NK-92 (cell line): ENCODE measurements around the gene ARGLU1.

Experiments
- DNase-seq: peaks from one replicate; lab custom pipeline; 2025; ENCODE audit not compliant: unreplicated experiment; lab: John Stamatoyannopoulos, UW

Gene ARGLU1

DNA sequence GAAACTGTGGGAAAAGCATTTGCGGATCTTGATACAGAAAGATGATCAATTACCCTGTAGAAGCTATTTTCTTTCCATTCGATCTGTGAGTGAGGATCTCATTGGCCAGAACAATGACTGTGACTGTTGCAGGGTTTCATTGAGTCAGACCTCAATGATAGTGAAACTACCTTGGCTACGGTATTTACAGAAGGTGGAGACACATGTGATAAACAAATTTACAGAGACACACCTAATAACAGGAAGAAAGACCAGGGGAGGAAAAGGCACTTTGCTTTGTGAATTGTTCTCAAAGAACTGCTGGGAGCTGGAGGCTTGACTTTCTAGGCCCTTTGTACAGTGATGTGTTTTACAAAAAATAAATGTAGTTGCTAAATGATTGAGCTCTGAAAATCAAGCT lies 19.9 kb upstream of the ARGLU1 start:
- DNase-seq: no peak

GRCh38 chr13:106586648-106587166 lies 18.8 kb upstream of the ARGLU1 start:
- DNase-seq: no peak

GRCh38 chr13:106581225-106581624 lies 13.3 kb upstream of the ARGLU1 start:
- no peak for DNase-seq

DNA sequence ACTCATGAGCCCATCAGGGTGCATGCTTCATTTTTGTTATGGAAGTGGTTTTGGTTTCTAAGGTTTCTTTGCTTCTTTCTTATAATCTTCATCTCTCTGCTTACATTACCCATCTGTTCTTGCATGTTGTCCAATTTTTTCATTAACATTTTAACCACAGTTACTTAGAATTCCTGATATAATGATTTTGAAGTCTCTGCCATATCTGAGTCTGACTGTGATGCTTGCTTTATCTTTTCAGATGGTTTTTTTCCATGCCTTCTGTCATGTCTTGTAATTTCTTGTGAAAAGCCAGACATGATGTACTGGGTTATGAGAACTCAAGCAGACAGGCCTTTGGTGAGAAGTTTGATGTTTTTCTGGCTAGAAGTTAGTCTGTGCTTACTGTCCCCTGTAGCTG lies 8.0 kb upstream of the ARGLU1 start:
- no peak for DNase-seq

- DNase-seq: no peak
Measured at GRCh38 chr13:106573868-106574267, 5.9 kb upstream of the ARGLU1 start.

- DNase-seq: no peak
Measured at GRCh38 chr13:106573284-106573846, 5.4 kb upstream of the ARGLU1 start.

DNA sequence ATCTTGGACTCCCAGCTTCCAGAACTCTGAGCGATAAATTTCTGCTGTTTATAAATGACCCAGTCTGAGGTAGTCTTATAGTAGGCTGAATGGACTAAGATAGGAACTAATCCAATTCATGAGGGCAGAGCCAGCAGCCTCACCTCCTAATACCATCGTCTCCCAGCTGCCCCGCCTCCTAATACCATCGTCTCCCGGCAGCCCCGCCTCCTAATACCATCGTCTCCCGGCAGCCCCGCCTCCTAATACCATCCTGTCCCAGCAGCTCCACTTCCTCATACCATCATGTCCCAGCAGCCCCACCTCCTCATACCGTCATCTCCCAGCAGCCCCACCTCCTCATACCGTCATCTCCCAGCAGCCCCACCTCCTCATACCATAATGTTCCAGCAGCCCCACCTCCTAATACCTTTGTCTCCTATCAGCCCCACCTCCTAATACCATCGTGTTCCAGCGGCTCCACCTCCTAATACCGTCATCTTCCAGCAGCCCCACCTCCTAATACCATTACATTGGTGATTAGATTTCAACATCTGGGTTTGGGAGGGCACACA lies 2.4 kb upstream of the ARGLU1 start:
- DNase-seq: no peak

- DNase-seq: no peak
Measured at GRCh38 chr13:106569233-106570095, 1.5 kb upstream of the ARGLU1 start.

- no peak for DNase-seq
Measured at GRCh38 chr13:106568299-106569003, 514 bp upstream of the ARGLU1 start.

- DNase-seq: no peak
Measured at GRCh38 chr13:106566641-106567473, 1.1 kb downstream of the ARGLU1 start.

GRCh38 chr13:106565127-106565775 lies 2.7 kb downstream of the ARGLU1 start:
- DNase-seq: no peak

GRCh38 chr13:106562301-106562700 lies 5.6 kb downstream of the ARGLU1 start:
- DNase-seq: no peak

GRCh38 chr13:106561551-106562170 lies 6.3 kb downstream of the ARGLU1 start:
- DNase-seq: no peak

DNA sequence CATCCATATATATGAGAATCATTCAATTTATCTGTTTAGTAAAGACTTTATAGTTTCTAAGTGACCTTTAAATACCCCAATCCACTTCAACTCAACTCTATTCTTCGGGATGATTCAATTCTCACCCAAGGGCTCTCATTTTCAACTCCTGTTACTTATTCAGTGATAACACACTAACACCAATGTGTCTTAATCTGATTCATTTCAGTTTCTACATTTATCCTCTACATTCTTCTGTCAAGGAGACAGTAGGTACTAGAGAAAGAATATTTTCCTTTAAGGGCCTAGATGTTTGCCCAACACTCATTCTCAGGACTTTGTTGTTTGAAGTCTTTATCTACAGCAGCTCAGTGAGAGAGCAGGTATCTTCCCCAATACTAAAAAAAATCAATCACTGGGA lies 7.1 kb downstream of the ARGLU1 start:
- no peak for DNase-seq

- DNase-seq: no peak
Measured at GRCh38 chr13:106558527-106558926, 9.4 kb downstream of the ARGLU1 start.

DNA sequence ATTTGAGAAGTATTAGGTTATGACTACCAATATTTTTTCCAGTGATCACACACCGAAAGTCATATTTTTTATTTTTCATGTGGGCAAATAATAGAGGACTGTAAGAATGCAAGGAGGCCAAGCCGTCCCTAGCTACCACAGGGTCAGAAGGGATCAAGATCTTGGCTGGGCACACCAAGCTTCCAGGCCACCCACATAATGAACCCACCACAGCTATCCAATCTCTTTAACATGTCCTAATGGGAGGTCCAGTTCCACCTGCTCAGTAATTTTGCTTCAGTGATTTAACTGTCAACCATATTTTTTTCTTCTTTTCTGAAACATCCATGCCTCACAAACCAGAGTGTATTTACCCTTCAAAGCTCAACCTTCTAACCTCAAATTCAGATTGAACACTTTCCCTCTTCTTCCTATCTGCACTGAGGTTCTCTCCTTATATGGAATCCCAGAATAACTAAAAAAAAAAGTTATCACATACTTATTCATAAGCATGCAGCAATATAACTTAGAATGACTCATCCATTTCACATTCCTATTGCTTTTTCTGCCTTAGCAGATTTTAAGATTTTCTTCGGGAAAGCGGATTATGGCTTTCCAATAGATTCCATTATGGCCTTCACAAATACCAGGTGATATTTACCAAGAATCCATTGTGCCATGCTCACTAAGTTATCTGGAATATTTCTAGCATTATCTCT lies 12.2 kb downstream of the ARGLU1 start:
- no peak for DNase-seq

- DNase-seq: no peak
Measured at GRCh38 chr13:106551751-106552150, 16.2 kb downstream of the ARGLU1 start.

DNA sequence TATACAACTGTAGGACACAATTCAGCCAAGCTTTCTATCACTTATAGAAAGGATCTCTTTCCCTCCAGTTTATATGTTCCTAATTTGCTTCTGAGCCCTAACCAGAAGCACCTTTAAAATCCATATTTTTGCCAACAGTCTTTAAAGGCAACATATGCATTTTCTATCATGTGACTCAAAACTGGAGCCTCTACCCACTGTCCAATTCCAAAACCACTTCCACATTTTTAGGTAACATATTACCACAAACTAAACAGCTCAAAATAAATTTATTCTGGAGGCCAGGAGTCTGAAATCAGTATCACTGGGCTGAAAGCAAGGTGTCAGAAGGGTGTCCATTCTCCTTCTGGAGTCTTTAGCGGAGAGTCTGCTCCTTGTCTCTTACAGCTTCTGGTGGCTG lies 16.6 kb downstream of the ARGLU1 start:
- DNase-seq: no peak

DNA sequence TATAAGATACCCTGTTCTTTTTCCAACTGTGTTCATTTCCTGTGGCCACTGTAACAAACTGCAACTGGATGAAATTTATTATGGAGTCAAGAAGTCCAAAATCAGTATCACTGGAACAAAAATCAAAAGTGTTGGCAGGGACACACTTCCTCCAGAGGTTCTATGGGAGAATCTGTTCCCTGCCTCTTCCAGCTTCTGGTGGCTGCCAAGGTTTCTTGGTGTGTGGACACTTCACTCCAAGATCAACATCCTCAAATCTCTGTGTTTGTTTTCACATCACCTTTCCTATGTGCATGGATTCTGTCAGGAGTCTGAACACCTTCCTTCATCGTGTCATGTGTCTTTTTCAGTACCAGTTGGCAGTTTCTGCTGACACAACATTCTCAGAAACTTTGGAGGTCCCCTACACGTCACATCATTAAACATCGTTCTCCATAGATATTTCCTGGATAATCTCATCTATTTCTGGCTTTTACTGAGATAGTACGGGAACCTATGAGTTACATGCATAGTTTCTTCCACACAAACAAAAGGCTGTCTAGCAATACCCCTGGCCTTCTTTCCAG lies 17.3 kb downstream of the ARGLU1 start:
- DNase-seq: no peak
